Sigmoid colon (tissue), 7 donors: ENCODE results near the gene IFITM2. TPM values are rescaled to one million over a fixed set of nuclear protein-coding genes. Genes with fewer than 3 reads are reported as not detected.
"Not testable (repeated sequence)": the region's sequence is repeated elsewhere in the genome, so short reads cannot be mapped to it uniquely, and the experiment has no call there.

ENCODE experiments used
- DNase-seq: peaks from one replicate; pipeline ENCODE4 v3.0.0-alpha.2; 2019
- H3K27ac ChIP-seq, 4 donors: fragments of 200-600 bp; sonication (generic); one replicate each; pipeline ENCODE4 v1.5.1; 2016 to 2019; ENCODE audit warnings: mild to moderate bottlenecking in 1 of 4
- H3K27me3 ChIP-seq, 3 donors: fragments of 200-600 bp; sonication (generic); one replicate each; pipeline ENCODE4 v1.5.1; 2019; ENCODE audit warnings: mild to moderate bottlenecking in 1 of 3
- H3K36me3 ChIP-seq, 4 donors: fragments of 200-600 bp; sonication (generic); one replicate each; pipeline ENCODE4 v1.5.1; 2016 to 2019
- H3K4me1 ChIP-seq, 4 donors: fragments of 200-600 bp; sonication (generic); one replicate each; pipeline ENCODE4 v1.5.1; 2017 to 2019
- H3K4me3 ChIP-seq, 4 donors: fragments of 200-600 bp; sonication (generic); one replicate each; pipeline ENCODE4 v1.5.1; 2017 to 2019; ENCODE audit warnings: mild to moderate bottlenecking in 2 of 4, moderate library complexity in 1 of 4
- H3K9me3 ChIP-seq, 4 donors: fragments of 200-600 bp in 3 of 4; sonication (generic) in 3 of 4; one replicate each; pipeline versions ENCODE4 v1.5.1 to v1.6.1; 2013 to 2019
- EP300 ChIP-seq, 4 donors: sonication (generic); formaldehyde crosslinking; IDR thresholded peaks; one replicate each; pipeline ENCODE4 v1.6.1; 2017; ENCODE audit warnings: antibody characterized with exemption in 4 of 4
- POLR2A ChIP-seq, 2 donors: fragments of 450-650 bp; IDR thresholded peaks; one replicate each; pipeline ENCODE4 v1.6.1; 2016; ENCODE audit warnings: antibody characterized with exemption in 2 of 2, mild to moderate bottlenecking in 2 of 2, moderate library complexity in 2 of 2
- POLR2AphosphoS5 ChIP-seq, 4 donors: sonication (generic); formaldehyde crosslinking; IDR thresholded peaks; one replicate each; pipeline ENCODE4 v1.6.1; 2017; ENCODE audit warnings: antibody characterized with exemption in 4 of 4
- WGBS, 2 donors: extraction: QIAGEN DNeasy Blood & Tissue Kit; methylation state at CpG; one replicate each; pipeline ENCODE4 v1.1.7; 2013; 5-methylcytosine and 5-hydroxymethylcytosine counted together
- intact Hi-C: fragments of 100-400 bp; cut with DNase I; formaldehyde crosslinking; loops from one replicate; pipeline ENCODE4 v1.15.1; 2023
- polyA plus RNA-seq, 3 donors: library from polyadenylated mRNA; stranded (reverse); fragments of 200-250 nt; gene quantifications; one replicate each; pipeline ENCODE4 v1.2.3, GENCODE V29; 2013
- total RNA-seq, 4 donors: library from RNA; depleted of rRNA; stranded (reverse); fragments of >200 nt; gene quantifications; one replicate each; pipeline ENCODE4 v1.1.0, GENCODE V29; 2016
- TF ChIP-seq, protein P1 (sequence below), 4 experiments: fragments of 450-650 bp in 3 of 4; fragments of 200-600 bp in 1 of 4; IDR thresholded peaks; one replicate each; pipeline ENCODE4 v1.5.1; 2016 to 2019; ENCODE audit warnings: antibody characterized with exemption in 4 of 4, mild to moderate bottlenecking in 3 of 4, moderate library complexity in 2 of 4
- donor health status: healthy with polysubstance abuse.
- donor health status: Bipolar disorder and iron deficiency.
- donor health status: healthy.

IFITM2 gene
- total and polyA plus RNA-seq, 7 donors: 73.3 to 461 (median 161) TPM

DNA sequence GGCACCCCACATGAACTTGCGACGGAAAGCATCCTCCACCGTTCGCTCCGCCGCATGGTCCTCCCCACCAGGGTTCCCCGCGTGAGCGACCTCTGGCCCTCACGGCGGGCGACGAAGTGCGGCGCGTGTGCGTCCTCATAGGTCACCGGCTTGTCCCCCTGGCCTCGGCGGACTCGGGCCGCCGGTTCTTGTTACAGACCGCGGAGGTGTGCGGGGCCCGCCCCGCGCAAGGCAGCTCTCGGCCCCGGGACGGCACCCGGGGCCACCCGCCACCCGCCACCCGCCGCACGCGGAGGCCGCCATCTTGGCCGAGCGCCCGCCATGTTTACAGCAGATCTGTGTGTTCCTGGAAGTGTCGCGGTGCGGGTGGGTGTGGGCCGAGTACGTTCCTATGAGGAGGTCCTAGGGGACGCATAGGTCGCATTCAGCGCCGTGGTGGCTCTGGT lies 3.5 kb upstream of the IFITM2 start:
- intact Hi-C loops: loop anchor here (2.0 to 10.0 kb wide), 3 partner anchors 52 to 201 kb away; partner anchors contain the start of gene RNH1
- Histone ChIP-seq H3K27ac (no peak overlapping the region), H3K36me3 (no peaks in the 10 kb centered on the region), H3K4me1 (peaks cover 0 to 34% (median 7%) of the 10 kb centered on the region in 4 donors), H3K4me3 (no peak overlapping the region), H3K27me3 (peaks cover 11 to 22% (median 14%) of the 10 kb centered on the region in 3 donors), H3K9me3 (no peaks in the 10 kb centered on the region)
- no peak for TF ChIP-seq POLR2A (IDR thresholded peaks at IDR 0.05)
- TF ChIP-seq POLR2AphosphoS5 (IDR thresholded peaks at IDR 0.05): no peak
- TF ChIP-seq, protein P1, sequence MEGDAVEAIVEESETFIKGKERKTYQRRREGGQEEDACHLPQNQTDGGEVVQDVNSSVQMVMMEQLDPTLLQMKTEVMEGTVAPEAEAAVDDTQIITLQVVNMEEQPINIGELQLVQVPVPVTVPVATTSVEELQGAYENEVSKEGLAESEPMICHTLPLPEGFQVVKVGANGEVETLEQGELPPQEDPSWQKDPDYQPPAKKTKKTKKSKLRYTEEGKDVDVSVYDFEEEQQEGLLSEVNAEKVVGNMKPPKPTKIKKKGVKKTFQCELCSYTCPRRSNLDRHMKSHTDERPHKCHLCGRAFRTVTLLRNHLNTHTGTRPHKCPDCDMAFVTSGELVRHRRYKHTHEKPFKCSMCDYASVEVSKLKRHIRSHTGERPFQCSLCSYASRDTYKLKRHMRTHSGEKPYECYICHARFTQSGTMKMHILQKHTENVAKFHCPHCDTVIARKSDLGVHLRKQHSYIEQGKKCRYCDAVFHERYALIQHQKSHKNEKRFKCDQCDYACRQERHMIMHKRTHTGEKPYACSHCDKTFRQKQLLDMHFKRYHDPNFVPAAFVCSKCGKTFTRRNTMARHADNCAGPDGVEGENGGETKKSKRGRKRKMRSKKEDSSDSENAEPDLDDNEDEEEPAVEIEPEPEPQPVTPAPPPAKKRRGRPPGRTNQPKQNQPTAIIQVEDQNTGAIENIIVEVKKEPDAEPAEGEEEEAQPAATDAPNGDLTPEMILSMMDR (IDR thresholded peaks at IDR 0.05): no peak
- TF ChIP-seq EP300 (IDR thresholded peaks at IDR 0.05): no peak
- WGBS, 2 donors: 87 to 90% methylated on average over 52 of the region's 52 CpGs
- DNase-seq: no peak

DNA sequence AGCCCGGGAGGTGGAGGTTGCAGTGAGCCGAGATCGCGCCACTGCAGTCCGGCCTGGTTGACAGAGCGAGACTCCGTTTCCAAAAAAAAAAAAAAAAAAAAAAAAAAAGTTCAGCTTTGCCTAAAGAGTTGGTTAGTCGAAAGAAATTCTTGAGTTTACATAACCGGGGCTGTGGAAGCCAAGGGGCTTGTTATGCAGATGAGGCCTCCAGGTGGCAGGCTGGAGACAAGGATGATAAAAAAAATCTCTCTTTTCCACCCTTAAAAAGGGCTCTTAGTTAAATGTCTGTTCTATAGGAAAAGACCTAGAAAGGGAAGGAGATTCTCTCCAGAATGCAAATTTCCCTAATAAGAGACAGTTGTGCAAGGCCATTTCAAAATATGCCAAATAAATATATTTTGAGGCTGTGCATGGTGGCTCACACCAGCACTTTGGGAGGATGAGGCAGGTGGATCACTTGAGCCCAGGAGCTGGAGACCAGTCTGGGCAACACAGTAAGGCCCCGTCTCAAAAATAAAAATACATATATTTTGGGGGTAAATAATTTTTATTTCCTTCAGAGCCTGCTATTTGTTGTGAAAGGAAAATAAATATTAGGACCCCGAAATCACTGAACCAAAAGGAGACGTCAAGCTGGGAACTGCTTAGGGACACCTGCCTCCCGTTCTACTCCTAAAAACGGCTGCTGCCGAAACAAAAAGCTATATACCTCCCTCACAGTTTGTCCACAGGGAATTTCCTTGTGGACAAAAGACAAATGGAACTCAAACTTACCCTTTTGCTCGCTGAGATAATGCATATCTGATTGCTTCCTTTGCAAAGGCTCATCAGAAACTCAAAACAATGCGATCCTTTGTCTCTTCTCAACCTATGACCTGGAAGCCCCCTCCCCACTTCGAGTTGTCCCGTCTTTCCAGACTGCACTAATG lies 2.4 kb upstream of the IFITM2 start:
- Histone ChIP-seq H3K27me3 (peaks cover under 1 to 12% (median 3%) of the 10 kb centered on the region in 3 donors), H3K4me3 (no peak overlapping the region), H3K27ac (peak overlapping the region in 3 of 4 donors; percentile 14 to 86 (median 19)), H3K4me1 (peaks cover 0 to 44% (median 15%) of the 10 kb centered on the region in 4 donors), H3K9me3 (no peaks in the 10 kb centered on the region), H3K36me3 (no peaks in the 10 kb centered on the region)
- intact Hi-C loops: loop anchor here (2.0 to 10.0 kb wide), 6 partner anchors 53 to 200 kb away; partner anchors contain the start of genes BET1L, PSMD13, RIC8A and RNH1
- TF ChIP-seq, protein P1 (IDR thresholded peaks at IDR 0.05): peak; percentile 64 to 80 (median 74)
- TF ChIP-seq EP300 (IDR thresholded peaks at IDR 0.05): no peak
- TF ChIP-seq POLR2AphosphoS5 (IDR thresholded peaks at IDR 0.05): peak in 2 of 4 donors; percentile 13 to 30
- TF ChIP-seq POLR2A (IDR thresholded peaks at IDR 0.05): no peak
- WGBS, 2 donors: 35 to 43% methylated on average over 19 of the region's 19 CpGs
- peak; percentile 90 for DNase-seq

DNA sequence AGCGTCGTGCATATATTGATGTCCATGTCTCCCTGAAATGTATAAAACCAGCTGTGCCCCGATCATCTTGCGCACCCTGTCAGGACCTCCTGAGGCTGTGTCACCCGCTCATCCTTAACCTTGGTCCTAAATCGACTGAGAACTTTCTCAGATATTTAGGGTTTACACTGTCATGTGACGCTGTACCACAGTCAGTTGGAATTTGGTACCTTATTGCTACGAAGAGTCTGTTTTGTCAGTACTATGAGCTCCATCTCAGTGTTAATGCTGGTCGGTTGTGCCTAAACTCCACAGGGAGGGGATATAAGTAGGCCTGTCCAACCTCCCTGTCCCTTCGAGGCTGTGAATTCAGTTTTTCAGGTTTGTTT lies 1.8 kb upstream of the IFITM2 start:
- Histone ChIP-seq H3K36me3 (no peaks in the 10 kb centered on the region), H3K27me3 (peaks cover 0 to 5% (median 0%) of the 10 kb centered on the region in 3 donors), H3K9me3 (no peaks in the 10 kb centered on the region), H3K4me1 (peaks cover 0 to 44% (median 15%) of the 10 kb centered on the region in 4 donors), H3K27ac (peak overlapping the region in 3 of 4 donors; percentile 19 to 86 (median 85)), H3K4me3 (no peak overlapping the region)
- DNase-seq: no peak
- TF ChIP-seq, protein P1 (IDR thresholded peaks at IDR 0.05): no peak
- TF ChIP-seq POLR2AphosphoS5 (IDR thresholded peaks at IDR 0.05) (no peak), EP300 (IDR thresholded peaks at IDR 0.05) (no peak), POLR2A (IDR thresholded peaks at IDR 0.05) (no peak)
- intact Hi-C loops: loop anchor here (2.0 to 10.0 kb wide), 5 partner anchors 69 to 199 kb away; partner anchors contain the start of genes BET1L, PSMD13, RIC8A and RNH1
- WGBS, 2 donors: 92 to 93% methylated on average over 10 of the region's 10 CpGs

DNA sequence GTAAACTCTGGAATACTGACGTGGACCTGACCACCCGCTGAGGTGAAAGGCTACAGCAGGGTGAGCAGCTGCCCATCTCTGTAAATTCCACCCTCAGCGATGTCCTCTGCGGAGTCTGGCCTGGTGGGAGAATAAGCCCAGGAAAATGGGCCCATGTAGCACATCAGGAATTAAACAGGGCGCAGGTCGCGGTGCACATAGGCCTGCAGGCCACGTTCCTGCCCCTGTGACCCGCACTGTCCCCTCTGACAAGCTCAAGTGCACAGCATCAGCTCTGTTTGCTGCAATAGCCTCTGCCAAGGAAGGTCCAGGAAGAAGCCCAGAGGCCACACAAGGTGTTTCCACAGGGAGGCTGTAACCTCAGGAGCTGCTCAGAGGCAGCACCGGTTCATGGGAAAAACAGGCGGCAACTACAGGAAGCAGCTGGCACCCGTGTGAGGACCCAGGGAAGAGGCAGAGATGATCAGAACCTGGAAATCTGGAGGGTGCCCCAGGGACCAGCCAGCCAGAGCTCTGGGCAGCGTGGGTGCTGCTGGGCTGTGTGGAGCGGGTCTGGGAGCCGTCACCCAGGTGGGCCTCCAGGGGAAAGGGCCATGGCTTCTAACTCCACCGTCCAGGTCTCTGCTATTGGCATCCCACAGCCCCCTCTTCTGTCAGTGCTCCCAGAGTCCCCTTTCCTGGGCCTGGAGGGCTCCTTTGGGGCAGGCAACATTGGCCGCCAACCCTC lies 808 bp upstream of the IFITM2 start:
- Histone ChIP-seq H3K4me3 (no peak overlapping the region), H3K4me1 (peaks cover 0 to 46% (median 18%) of the 10 kb centered on the region in 4 donors), H3K27ac (peak overlapping the region; percentile 37 to 86 (median 80)), H3K27me3 (no peaks in the 10 kb centered on the region), H3K9me3 (no peaks in the 10 kb centered on the region), H3K36me3 (no peaks in the 10 kb centered on the region)
- TF ChIP-seq POLR2AphosphoS5 (IDR thresholded peaks at IDR 0.05) (no peak), EP300 (IDR thresholded peaks at IDR 0.05) (no peak), POLR2A (IDR thresholded peaks at IDR 0.05) (no peak)
- TF ChIP-seq, protein P1 (IDR thresholded peaks at IDR 0.05): no peak
- intact Hi-C loops: loop anchor here (5.0 to 10.0 kb wide), 4 partner anchors 70 to 198 kb away; partner anchors contain the start of genes BET1L, PSMD13, RIC8A and RNH1
- DNase-seq: no peak
- 89 to 92% methylated on average over 17 of the region's 17 CpGs for WGBS, 2 donors

DNA sequence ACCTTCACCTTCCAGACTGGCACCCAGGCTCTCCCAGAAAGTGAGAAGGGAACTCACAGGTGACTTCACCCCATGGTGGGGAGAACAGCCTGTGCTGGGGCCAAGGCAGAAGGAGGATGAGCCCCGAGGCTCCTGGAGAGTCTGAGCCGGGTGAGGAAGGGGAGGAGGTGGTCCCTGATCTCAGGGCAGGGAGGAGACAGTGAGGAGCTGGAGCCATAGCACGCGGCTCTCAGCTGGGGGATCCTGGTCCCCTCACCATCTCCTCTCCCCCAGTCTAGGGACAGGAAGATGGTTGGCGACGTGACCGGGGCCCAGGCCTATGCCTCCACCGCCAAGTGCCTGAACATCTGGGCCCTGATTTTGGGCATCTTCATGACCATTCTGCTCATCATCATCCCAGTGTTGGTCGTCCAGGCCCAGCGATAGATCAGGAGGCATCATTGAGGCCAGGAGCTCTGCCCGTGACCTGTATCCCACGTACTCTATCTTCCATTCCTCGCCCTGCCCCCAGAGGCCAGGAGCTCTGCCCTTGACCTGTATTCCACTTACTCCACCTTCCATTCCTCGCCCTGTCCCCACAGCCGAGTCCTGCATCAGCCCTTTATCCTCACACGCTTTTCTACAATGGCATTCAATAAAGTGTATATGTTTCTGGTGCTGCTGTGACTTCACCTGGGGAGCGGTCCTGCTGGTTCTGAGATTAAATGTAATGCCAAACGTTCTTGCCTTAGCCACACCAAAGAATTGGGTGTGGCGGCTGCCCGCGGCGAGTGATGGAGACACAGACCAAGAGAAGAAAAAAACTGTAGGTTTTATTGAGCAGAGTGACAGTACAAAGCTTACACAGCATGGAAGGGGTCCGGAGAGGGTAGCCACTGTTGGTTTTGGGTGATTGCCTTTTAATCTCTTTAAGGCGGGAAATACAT lies 1.4 kb downstream of the IFITM2 start:
- not testable (repeated sequence) for H3K36me3 ChIP-seq, H3K9me3 ChIP-seq, H3K27me3 ChIP-seq, DNase-seq
- peak overlapping the region; percentile 76 to 86 (median 80) for H3K27ac ChIP-seq
- H3K4me3 ChIP-seq: peak overlapping the region; percentile 35 to 55 (median 42)
- H3K4me1 ChIP-seq: peaks cover 0 to 62% (median 28%) of the 10 kb centered on the region in 4 donors
- intact Hi-C loops: loop anchor here (2.0 to 10.0 kb wide), 5 partner anchors 48 to 196 kb away; partner anchors contain the start of genes BET1L, PSMD13, RIC8A and RNH1
- 44 to 48% methylated on average over 24 of the region's 24 CpGs for whole genome bisulfite sequencing, 2 donors
